HL-60 (cell line): ENCODE results near the gene USP43.

Experiments
- DNase-seq, 2 experiments: peaks; one replicate each; pipeline ENCODE4 v3.0.0-alpha.2; 2010 to 2020; ENCODE audit warnings: low read depth in 1 of 2, low spot score in 1 of 2
- H3K27ac ChIP-seq: fragments of 250-450 bp; sonication (Bioruptor Pico); replicated peaks from 2 replicates; pipeline ENCODE4 v1.5.1; 2020; ENCODE audit warnings: mild to moderate bottlenecking, moderate library complexity
- H3K27me3 ChIP-seq: fragments of 250-450 bp; sonication (Bioruptor Pico); 2 replicates; pipeline ENCODE4 v1.5.1; 2021; ENCODE audit warnings: mild to moderate bottlenecking, moderate library complexity; ENCODE audit not compliant: insufficient read depth, poor library complexity, severe bottlenecking
- H3K4me3 ChIP-seq: replicated peaks from 2 replicates; pipeline ENCODE4 v1.5.1; 2011; ENCODE audit warnings: mild to moderate bottlenecking, control low read depth, low read length; ENCODE audit not compliant: insufficient read depth
- CTCF ChIP-seq: IDR thresholded peaks from one replicate; pipeline ENCODE4 v1.5.1; 2011; ENCODE audit warnings: low read length, control low read depth, inconsistent platforms; ENCODE audit not compliant: insufficient read depth
- GABPA ChIP-seq: IDR thresholded peaks from 2 replicates; pipeline ENCODE4 v1.6.1; 2012; ENCODE audit warnings: low read depth
- POLR2AphosphoS5 ChIP-seq: IDR thresholded peaks from 2 replicates; pipeline ENCODE4 v1.6.1; 2012; ENCODE audit warnings: low read depth
- SPI1 ChIP-seq: IDR thresholded peaks from 2 replicates; pipeline ENCODE4 v1.6.1; 2012; ENCODE audit warnings: low read depth, mild to moderate bottlenecking, borderline replicate concordance
- TF ChIP-seq, protein P1 (sequence below): IDR thresholded peaks from 2 replicates; pipeline ENCODE4 v1.6.1; 2012; ENCODE audit warnings: low read depth; ENCODE audit not compliant: insufficient replicate concordance

The USP43 gene

GRCh38 chr17:9676084-9676483 lies 30.8 kb downstream of the USP43 start:
- no peak overlapping the region for H3K4me3 ChIP-seq
- no peak overlapping the region for H3K27ac ChIP-seq
- DNase-seq: no peak
- TF ChIP-seq CTCF (no peak), SPI1 (no peak)
- TF ChIP-seq, protein P1, sequence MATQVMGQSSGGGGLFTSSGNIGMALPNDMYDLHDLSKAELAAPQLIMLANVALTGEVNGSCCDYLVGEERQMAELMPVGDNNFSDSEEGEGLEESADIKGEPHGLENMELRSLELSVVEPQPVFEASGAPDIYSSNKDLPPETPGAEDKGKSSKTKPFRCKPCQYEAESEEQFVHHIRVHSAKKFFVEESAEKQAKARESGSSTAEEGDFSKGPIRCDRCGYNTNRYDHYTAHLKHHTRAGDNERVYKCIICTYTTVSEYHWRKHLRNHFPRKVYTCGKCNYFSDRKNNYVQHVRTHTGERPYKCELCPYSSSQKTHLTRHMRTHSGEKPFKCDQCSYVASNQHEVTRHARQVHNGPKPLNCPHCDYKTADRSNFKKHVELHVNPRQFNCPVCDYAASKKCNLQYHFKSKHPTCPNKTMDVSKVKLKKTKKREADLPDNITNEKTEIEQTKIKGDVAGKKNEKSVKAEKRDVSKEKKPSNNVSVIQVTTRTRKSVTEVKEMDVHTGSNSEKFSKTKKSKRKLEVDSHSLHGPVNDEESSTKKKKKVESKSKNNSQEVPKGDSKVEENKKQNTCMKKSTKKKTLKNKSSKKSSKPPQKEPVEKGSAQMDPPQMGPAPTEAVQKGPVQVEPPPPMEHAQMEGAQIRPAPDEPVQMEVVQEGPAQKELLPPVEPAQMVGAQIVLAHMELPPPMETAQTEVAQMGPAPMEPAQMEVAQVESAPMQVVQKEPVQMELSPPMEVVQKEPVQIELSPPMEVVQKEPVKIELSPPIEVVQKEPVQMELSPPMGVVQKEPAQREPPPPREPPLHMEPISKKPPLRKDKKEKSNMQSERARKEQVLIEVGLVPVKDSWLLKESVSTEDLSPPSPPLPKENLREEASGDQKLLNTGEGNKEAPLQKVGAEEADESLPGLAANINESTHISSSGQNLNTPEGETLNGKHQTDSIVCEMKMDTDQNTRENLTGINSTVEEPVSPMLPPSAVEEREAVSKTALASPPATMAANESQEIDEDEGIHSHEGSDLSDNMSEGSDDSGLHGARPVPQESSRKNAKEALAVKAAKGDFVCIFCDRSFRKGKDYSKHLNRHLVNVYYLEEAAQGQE: no peak
- no peaks in the 10 kb centered on the region for H3K27me3 ChIP-seq

DNA sequence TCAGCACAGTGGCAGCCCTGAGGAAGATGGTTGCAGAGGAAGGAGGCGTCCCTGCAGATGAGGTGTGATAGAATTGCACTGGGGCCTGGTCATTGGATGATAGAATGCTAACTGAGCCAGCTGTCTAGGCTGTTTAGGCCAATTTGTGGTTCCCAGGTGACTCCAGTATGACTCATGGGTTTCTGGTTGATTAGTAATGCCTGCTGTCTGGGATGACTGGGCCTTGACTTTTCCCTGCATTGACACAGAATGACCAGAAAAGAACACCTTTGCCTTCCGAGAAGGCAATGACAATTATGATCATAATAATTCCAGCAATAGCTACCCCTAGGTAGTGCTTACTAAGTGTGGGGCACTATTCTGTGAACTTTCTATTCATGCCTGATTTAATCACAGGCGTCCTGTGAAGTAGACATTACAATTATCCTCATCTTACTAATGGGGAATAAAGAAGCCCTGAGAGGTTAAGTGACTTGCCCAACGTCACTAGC lies 31.5 kb downstream of the USP43 start:
- no peaks in the 10 kb centered on the region for H3K27me3 ChIP-seq
- TF ChIP-seq, protein P1: no peak
- no peak for TF ChIP-seq SPI1
- TF ChIP-seq CTCF: no peak
- TF ChIP-seq GABPA: no peak
- TF ChIP-seq POLR2AphosphoS5: no peak
- no peak overlapping the region for H3K27ac ChIP-seq
- no peak overlapping the region for H3K4me3 ChIP-seq
- DNase-seq: no peak

DNA sequence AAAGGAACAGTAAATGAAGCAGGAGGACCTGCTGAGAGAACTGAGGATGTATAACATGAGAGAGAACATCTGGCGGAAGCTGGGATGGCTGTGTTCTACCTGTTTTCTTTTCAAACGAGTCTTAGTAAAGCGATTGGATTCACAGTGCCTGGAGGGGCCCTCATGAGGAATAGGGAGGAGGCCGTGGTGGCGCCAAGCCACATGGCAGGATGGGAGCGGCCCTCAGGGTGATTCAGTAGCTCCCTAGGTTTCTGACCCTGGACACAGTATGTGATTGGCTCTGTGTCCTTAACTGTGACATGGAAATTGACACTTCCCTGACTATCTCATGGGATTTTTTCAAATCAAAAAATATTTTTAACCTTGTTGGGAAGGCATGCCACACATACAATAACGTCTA lies 32.1 kb downstream of the USP43 start:
- H3K27ac ChIP-seq: no peak overlapping the region
- no peak for DNase-seq
- no peak for TF ChIP-seq SPI1
- no peak for TF ChIP-seq GABPA
- TF ChIP-seq POLR2AphosphoS5: no peak
- TF ChIP-seq, protein P1: no peak
- TF ChIP-seq CTCF: no peak
- no peaks in the 10 kb centered on the region for H3K27me3 ChIP-seq
- no peak overlapping the region for H3K4me3 ChIP-seq
